ENCODE measurements around the gene IZUMO1.

DNA sequence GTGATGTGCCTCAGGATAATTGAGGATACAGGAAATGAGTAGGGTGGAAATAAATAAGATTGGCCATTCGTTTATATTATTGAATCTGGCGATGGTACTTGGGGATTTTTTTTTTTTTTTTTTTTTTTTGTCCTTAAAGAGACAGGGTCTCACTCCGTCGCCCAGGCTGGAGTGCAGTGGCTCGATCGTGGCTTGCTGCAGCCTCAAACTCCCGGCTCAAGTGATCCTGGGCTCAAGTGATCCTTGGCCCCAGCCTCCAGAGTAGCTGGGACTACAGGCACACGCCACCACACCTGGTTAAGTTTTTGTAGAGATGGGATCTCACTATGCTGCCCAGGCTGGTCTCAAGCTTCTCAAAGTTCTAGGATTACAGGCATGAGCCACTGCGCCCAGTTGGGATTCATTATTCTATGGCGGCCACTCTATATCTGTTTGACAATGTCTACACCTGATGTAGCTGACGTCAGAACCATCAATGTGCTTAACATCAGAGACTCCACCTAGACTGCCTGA is 24.5 kb downstream of the IZUMO1 start:
- TF ChIP-seq CTCF (IDR thresholded peaks at IDR 0.05; ENCODE audit: low read depth, low read length) (no peak), POLR2A (IDR thresholded peaks at IDR 0.05; ENCODE audit: extremely low read depth, insufficient read length) (no peak), MYC (IDR thresholded peaks at IDR 0.05; ENCODE audit: low read depth, low read length) (no peak)
- TF ChIP-seq, protein P1, sequence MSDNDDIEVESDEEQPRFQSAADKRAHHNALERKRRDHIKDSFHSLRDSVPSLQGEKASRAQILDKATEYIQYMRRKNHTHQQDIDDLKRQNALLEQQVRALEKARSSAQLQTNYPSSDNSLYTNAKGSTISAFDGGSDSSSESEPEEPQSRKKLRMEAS (IDR thresholded peaks at IDR 0.05; ENCODE audit: low read depth, low read length): no peak
